ENCODE measurements around the gene SLBP. TPM values are rescaled to one million over a fixed set of nuclear protein-coding genes. Genes with fewer than 3 reads are reported as not detected.

SLBP gene
- total and polyA plus RNA-seq, 2 donors (not counting 3 experiments of a cell fraction or from before 2014, with no cell fraction given) = 48.3 to 63.1 TPM

DNA sequence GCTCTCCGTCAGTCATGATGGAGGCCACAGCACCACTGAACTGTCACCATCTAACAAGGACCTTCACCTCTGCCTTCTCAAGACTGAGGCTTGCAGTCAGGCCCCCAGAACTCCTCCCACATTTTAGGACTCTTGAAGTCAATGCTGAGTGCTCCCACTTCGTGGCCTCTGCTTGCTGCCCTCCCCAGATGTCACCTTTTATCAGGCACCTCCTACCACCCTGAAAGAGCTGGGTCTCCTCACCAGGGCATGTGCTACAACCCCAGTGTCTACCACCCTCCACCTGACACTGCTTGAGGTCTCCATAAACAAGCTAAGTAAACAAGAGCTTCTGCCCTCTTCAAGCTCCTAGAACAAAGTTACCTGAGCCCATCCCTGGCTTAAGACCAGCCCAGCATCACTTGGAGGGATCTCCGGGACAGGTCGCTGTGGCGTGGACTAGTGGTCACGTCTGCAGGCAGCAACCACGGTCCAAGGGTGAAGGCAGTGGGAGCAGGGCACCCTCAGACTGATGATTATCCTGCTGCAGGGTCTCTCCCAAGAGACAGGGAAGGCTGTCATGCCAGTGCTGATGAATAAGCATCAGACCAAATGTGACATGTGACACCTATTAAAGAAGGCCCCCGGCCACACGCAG is 20.3 kb downstream of the SLBP start:
- Histone ChIP-seq H3K4me3 (replicated peaks in 1 of 3; ENCODE audit: insufficient read depth in 1 of 3, low read depth in 1 of 3, low read length in 3 of 3) (no peak overlapping the region), H3K36me3 (ENCODE audit: control insufficient read depth in 2 of 2, extremely low read depth in 1 of 2, insufficient read depth in 2 of 2, low read length in 2 of 2) (peaks cover 10 to 30% of the 10 kb centered on the region in 2 experiments), H3K9ac (replicated peaks; ENCODE audit: extremely low read depth, insufficient read depth, low read length) (no peak overlapping the region), H4K20me1 (replicated peaks; ENCODE audit: control insufficient read depth, extremely low read depth, insufficient read depth, low read length) (no peaks in the 10 kb centered on the region), H3K4me2 (ENCODE audit: insufficient read depth, low read length) (no peak overlapping the region), H3K79me2 (ENCODE audit: control insufficient read depth, insufficient read depth, low read length) (no peaks in the 10 kb centered on the region), H3K9me1 (replicated peaks; ENCODE audit: control insufficient read depth, extremely low read depth, insufficient read depth, low read length) (no peaks in the 10 kb centered on the region), H3K27me3 (ENCODE audit: control insufficient read depth in 2 of 2, insufficient read depth in 2 of 2, low read length in 2 of 2) (no peaks in the 10 kb centered on the region), H3K4me1 (ENCODE audit: control insufficient read depth, extremely low read depth, insufficient read depth, low read length) (no peaks in the 10 kb centered on the region), H3K27ac (ENCODE audit: insufficient read depth, low read depth, low read length) (no peak overlapping the region), H2AFZ (ENCODE audit: low read depth, low read length) (no peak overlapping the region), H3K9me3 (replicated peaks; ENCODE audit: control insufficient read depth, insufficient read depth, low read length) (no peaks in the 10 kb centered on the region)
- dilution Hi-C loops (cut with MboI; ENCODE audit: extremely low pct_ligation_motif_present, low sequenced_read_pairs) (no loop called here), intact Hi-C loops (cut with micrococcal nuclease) (no loop called here)
- no peak for DNase-seq (ENCODE audit: low read depth, low spot score)
- BruUV-seq (replicated peaks) = no TSS peak
- ChIA-PET POLR2A (no interaction called here), CTCF (interaction anchor here (1.8 to 9.7 kb wide), 5 partner anchors 12 to 62 kb away, joined by 9 to 347 read pairs (median 49); partner anchors contain the start of genes SLBP, TACC3 and TMEM129)
- TF ChIP-seq POLR2AphosphoS5 (IDR thresholded peaks at IDR 0.05; ENCODE audit: insufficient read depth, low read depth, low read length) = no peak
- no peak for TF ChIP-seq EZH2 (IDR thresholded peaks at IDR 0.05; ENCODE audit: borderline replicate concordance, low read depth, low read length, severe bottlenecking)
- TF ChIP-seq, protein P1, sequence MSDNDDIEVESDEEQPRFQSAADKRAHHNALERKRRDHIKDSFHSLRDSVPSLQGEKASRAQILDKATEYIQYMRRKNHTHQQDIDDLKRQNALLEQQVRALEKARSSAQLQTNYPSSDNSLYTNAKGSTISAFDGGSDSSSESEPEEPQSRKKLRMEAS (IDR thresholded peaks at IDR 0.05; ENCODE audit: insufficient read depth, insufficient read length) = no peak
- TF ChIP-seq GATA2 (IDR thresholded peaks at IDR 0.05; ENCODE audit: insufficient read depth, insufficient read length, low read depth, low read length) = no peak
- TF ChIP-seq MYC (IDR thresholded peaks at IDR 0.05; ENCODE audit: low read depth, low read length) = no peak
- no peak for TF ChIP-seq FOS (IDR thresholded peaks at IDR 0.05; ENCODE audit: borderline replicate concordance, insufficient read depth, low read length)
- TF ChIP-seq, protein P2, sequence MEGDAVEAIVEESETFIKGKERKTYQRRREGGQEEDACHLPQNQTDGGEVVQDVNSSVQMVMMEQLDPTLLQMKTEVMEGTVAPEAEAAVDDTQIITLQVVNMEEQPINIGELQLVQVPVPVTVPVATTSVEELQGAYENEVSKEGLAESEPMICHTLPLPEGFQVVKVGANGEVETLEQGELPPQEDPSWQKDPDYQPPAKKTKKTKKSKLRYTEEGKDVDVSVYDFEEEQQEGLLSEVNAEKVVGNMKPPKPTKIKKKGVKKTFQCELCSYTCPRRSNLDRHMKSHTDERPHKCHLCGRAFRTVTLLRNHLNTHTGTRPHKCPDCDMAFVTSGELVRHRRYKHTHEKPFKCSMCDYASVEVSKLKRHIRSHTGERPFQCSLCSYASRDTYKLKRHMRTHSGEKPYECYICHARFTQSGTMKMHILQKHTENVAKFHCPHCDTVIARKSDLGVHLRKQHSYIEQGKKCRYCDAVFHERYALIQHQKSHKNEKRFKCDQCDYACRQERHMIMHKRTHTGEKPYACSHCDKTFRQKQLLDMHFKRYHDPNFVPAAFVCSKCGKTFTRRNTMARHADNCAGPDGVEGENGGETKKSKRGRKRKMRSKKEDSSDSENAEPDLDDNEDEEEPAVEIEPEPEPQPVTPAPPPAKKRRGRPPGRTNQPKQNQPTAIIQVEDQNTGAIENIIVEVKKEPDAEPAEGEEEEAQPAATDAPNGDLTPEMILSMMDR (IDR thresholded peaks at IDR 0.05; ENCODE audit: extremely low read depth in 1 of 2, insufficient read depth in 1 of 2, low read depth in 1 of 2, low read length in 2 of 2) = no peak
- no peak for TF ChIP-seq JUN (IDR thresholded peaks at IDR 0.05; ENCODE audit: borderline replicate concordance, insufficient read depth, insufficient read length, low read depth)
- no peak for TF ChIP-seq POLR2A (IDR thresholded peaks at IDR 0.05; ENCODE audit: low read depth, low read length)
- FAIRE-seq = no peak

Measured in endothelial cell of umbilical vein (primary cell).